Brain microvascular endothelial cell (primary cell): ENCODE measurements around the gene PTPRM.
A peak's percentile ranks its signal among the peaks of the same experiment; 100 is the strongest.

ENCODE experiments used
- DNase-seq: peaks from one replicate; pipeline ENCODE4 v3.0.0-alpha.2; 2020
- H3K27ac ChIP-seq: fragments of 250-450 bp; sonication (Bioruptor Pico); 2 replicates; pipeline ENCODE4 v1.5.1; 2020; ENCODE audit warnings: mild to moderate bottlenecking, moderate library complexity
- H3K27me3 ChIP-seq: fragments of 250-450 bp; sonication (Bioruptor Pico); replicated peaks from 2 replicates; pipeline ENCODE4 v1.5.1; 2020; ENCODE audit warnings: mild to moderate bottlenecking
- H3K36me3 ChIP-seq: fragments of 250-450 bp; sonication (Bioruptor Pico); replicated peaks from 2 replicates; pipeline ENCODE4 v1.5.1; 2020; ENCODE audit warnings: mild to moderate bottlenecking
- H3K4me3 ChIP-seq: 2 replicates; pipeline ENCODE4 v1.5.1; 2011; ENCODE audit warnings: low read depth, mild to moderate bottlenecking, control low read depth, low read length, moderate library complexity
- CTCF ChIP-seq: IDR thresholded peaks from 2 replicates; pipeline ENCODE4 v1.5.1; 2011; ENCODE audit warnings: low read depth, mild to moderate bottlenecking, moderate library complexity, low read length, control low read depth, inconsistent platforms; ENCODE audit errors: missing control alignments
- in situ Hi-C: cut with HindIII; loops from 2 replicates; pipeline ENCODE4 v1.10.0; 2017; ENCODE audit warnings: low sequenced_read_pairs, low pct_ligation_motif_present

The PTPRM gene

GRCh38 chr18:7766346-7766745 lies 199.2 kb downstream of the PTPRM start:
- in situ Hi-C loops = no loop called here
- no peaks in the 10 kb centered on the region for H3K36me3 ChIP-seq
- H3K27me3 ChIP-seq = no peaks in the 10 kb centered on the region
- no peak for TF ChIP-seq CTCF
- no peak overlapping the region for H3K27ac ChIP-seq
- H3K4me3 ChIP-seq = no peak overlapping the region
- DNase-seq = no peak

- no peak for TF ChIP-seq CTCF
- peak overlapping the region; percentile 15 for H3K27ac ChIP-seq
- in situ Hi-C loops = no loop called here
Measured at GRCh38 chr18:7766817-7767216, 199.7 kb downstream of the PTPRM start.

GRCh38 chr18:7770908-7771307 lies 203.8 kb downstream of the PTPRM start:
- no peaks in the 10 kb centered on the region for H3K36me3 ChIP-seq
- in situ Hi-C loops = no loop called here
- no peak for DNase-seq
- no peak overlapping the region for H3K27ac ChIP-seq
- H3K4me3 ChIP-seq = no peak overlapping the region
- no peaks in the 10 kb centered on the region for H3K27me3 ChIP-seq
- no peak for TF ChIP-seq CTCF

More at GRCh38 chr18:7766817-7767216, 199.7 kb downstream of the PTPRM start:
- Histone ChIP-seq H3K27me3 (no peaks in the 10 kb centered on the region), H3K36me3 (no peaks in the 10 kb centered on the region), H3K4me3 (no peak overlapping the region)
- DNase-seq = no peak

GRCh38 chr18:7772510-7772888 lies 205.4 kb downstream of the PTPRM start:
- Histone ChIP-seq H3K36me3 (no peaks in the 10 kb centered on the region), H3K27me3 (no peaks in the 10 kb centered on the region), H3K4me3 (no peak overlapping the region), H3K27ac (no peak overlapping the region)
- no peak for DNase-seq
- in situ Hi-C loops = no loop called here
- no peak for TF ChIP-seq CTCF

DNA sequence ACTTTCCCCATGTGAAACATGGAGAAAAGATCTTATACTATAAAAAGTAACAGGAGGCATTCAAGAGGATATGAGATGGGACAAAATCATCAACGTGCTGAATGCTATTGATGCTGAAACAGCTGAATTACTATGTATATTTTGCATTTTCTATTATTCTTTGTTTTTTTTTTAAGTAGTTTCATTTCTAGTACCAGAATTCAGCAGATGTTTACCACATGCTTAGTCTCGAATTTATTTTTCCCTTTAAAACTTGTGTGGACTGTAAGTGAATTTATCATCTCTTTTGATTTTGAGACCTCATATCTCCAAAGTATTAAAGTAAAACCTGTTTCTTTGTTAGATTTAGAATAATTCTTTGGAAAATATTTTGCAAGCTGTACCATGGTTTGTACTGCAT lies 205.8 kb downstream of the PTPRM start:
- in situ Hi-C loops = no loop called here
- no peak overlapping the region for H3K4me3 ChIP-seq
- no peaks in the 10 kb centered on the region for H3K27me3 ChIP-seq
- H3K27ac ChIP-seq = no peak overlapping the region
- H3K36me3 ChIP-seq = no peaks in the 10 kb centered on the region
- no peak for TF ChIP-seq CTCF
- DNase-seq = no peak

DNA sequence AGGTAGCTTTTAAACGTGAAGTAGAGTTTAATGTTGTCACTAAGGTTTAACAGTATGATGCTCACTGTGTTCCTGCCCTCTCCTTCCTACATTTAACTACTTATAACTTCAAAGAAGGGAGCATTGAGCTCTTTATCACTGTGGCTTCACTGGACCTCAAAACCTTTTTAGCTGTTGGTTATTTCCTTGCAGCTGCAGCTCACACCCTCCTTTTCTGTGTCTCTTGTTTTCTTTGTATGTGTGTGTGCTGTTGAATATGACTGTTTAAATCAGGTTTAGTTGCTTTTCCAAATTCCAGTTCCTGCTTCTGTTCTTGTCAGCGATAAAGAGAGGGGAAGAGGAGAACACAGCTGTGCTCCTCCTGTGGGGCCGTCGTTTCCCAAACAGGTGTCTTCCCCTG lies 208.0 kb downstream of the PTPRM start:
- in situ Hi-C loops = no loop called here
- Histone ChIP-seq H3K36me3 (no peaks in the 10 kb centered on the region), H3K27me3 (no peaks in the 10 kb centered on the region), H3K27ac (no peak overlapping the region), H3K4me3 (no peak overlapping the region)
- no peak for TF ChIP-seq CTCF
- no peak for DNase-seq
